ENCODE results near the gene BIVM. TPM values are rescaled to one million over a fixed set of nuclear protein-coding genes. Genes with fewer than 3 reads are reported as not detected.
"Not testable (repeated sequence)": the region's sequence is repeated elsewhere in the genome, so short reads cannot be mapped to it uniquely, and the experiment has no call there.

Gene BIVM
- total RNA-seq, 1 donor from 2014 or later = 34.9 TPM

- no peaks in the 10 kb centered on the region for H3K27me3 Mint-ChIP-seq
- no peaks in the 10 kb centered on the region for H3K9me3 Mint-ChIP-seq
- peaks cover 19% of the 10 kb centered on the region for H3K36me3 Mint-ChIP-seq (ENCODE audit: low read depth)
- peaks cover 54% of the 10 kb centered on the region for H3K4me1 Mint-ChIP-seq
- H3K4me3 Mint-ChIP-seq = peak overlapping the region; percentile 87
- DNase-seq = no peak
- peak overlapping the region; percentile 93 for H3K27ac Mint-ChIP-seq
- intact Hi-C loops (cut with micrococcal nuclease) = loop anchor here (10.0 kb wide), 1 partner anchor 380 kb away; no protein-coding TSS in a partner anchor
Observed at GRCh38 chr13:102774591-102775520, 24.1 kb upstream of the BIVM start.

- intact Hi-C loops (cut with micrococcal nuclease) = loop anchor here (10.0 kb wide), 1 partner anchor 381 kb away; no protein-coding TSS in a partner anchor
- H3K36me3 Mint-ChIP-seq (ENCODE audit: low read depth) = peaks cover 20% of the 10 kb centered on the region
- H3K4me1 Mint-ChIP-seq = peaks cover 50% of the 10 kb centered on the region
- no peak overlapping the region for H3K4me3 Mint-ChIP-seq
- H3K27ac Mint-ChIP-seq = no peak overlapping the region
- DNase-seq = no peak
- H3K27me3 Mint-ChIP-seq = no peaks in the 10 kb centered on the region
- H3K9me3 Mint-ChIP-seq = peaks cover 8% of the 10 kb centered on the region
Observed at GRCh38 chr13:102776271-102776670, 22.6 kb upstream of the BIVM start.

- no peak for DNase-seq
- Mint-ChIP-seq H3K9me3 (peaks cover 13% of the 10 kb centered on the region), H3K4me1 (peaks cover 39% of the 10 kb centered on the region), H3K27me3 (no peaks in the 10 kb centered on the region), H3K36me3 (ENCODE audit: low read depth) (peaks cover 18% of the 10 kb centered on the region), H3K27ac (no peak overlapping the region), H3K4me3 (no peak overlapping the region)
- intact Hi-C loops (cut with micrococcal nuclease) = loop anchor here (10.0 kb wide), 1 partner anchor 383 kb away; no protein-coding TSS in a partner anchor
Observed at GRCh38 chr13:102777736-102778135, 21.2 kb upstream of the BIVM start.

- peak overlapping the region; percentile 53 for H3K4me3 Mint-ChIP-seq
- H3K9me3 Mint-ChIP-seq = peaks cover 13% of the 10 kb centered on the region
- H3K36me3 Mint-ChIP-seq (ENCODE audit: low read depth) = peaks cover 28% of the 10 kb centered on the region
- H3K27ac Mint-ChIP-seq = peak overlapping the region; percentile 92
- peaks cover 29% of the 10 kb centered on the region for H3K4me1 Mint-ChIP-seq
- intact Hi-C loops (cut with micrococcal nuclease) = loop anchor here (1.0 to 10.0 kb wide), 3 partner anchors 20 to 385 kb away; partner anchors contain the start of gene BIVM
- no peaks in the 10 kb centered on the region for H3K27me3 Mint-ChIP-seq
- peak; percentile 82 for DNase-seq
Observed at GRCh38 chr13:102779436-102780159, 19.3 kb upstream of the BIVM start.

GRCh38 chr13:102780656-102781055 is 18.3 kb upstream of the BIVM start:
- Mint-ChIP-seq H3K4me3 (peak overlapping the region; percentile 57), H3K4me1 (peaks cover 23% of the 10 kb centered on the region), H3K36me3 (ENCODE audit: low read depth) (peaks cover 36% of the 10 kb centered on the region), H3K9me3 (peaks cover 13% of the 10 kb centered on the region), H3K27ac (peak overlapping the region; percentile 92)
- H3K27me3 Mint-ChIP-seq; intact Hi-C loops (cut with micrococcal nuclease); DNase-seq: not testable (repeated sequence)

- intact Hi-C loops (cut with micrococcal nuclease) = no loop called here
- Mint-ChIP-seq H3K4me3 (no peak overlapping the region), H3K9me3 (peaks cover 13% of the 10 kb centered on the region), H3K4me1 (peaks cover 21% of the 10 kb centered on the region), H3K27me3 (no peaks in the 10 kb centered on the region), H3K36me3 (ENCODE audit: low read depth) (peaks cover 43% of the 10 kb centered on the region), H3K27ac (no peak overlapping the region)
- DNase-seq = no peak
Observed at GRCh38 chr13:102781591-102781990, 17.3 kb upstream of the BIVM start.

- Mint-ChIP-seq H3K27me3 (no peaks in the 10 kb centered on the region), H3K9me3 (peaks cover 13% of the 10 kb centered on the region), H3K36me3 (ENCODE audit: low read depth) (peaks cover 65% of the 10 kb centered on the region), H3K4me3 (no peak overlapping the region), H3K27ac (no peak overlapping the region), H3K4me1 (peaks cover 16% of the 10 kb centered on the region)
- DNase-seq = peak; percentile 36
- intact Hi-C loops (cut with micrococcal nuclease) = no loop called here
Observed at GRCh38 chr13:102784483-102784882, 14.4 kb upstream of the BIVM start.

GRCh38 chr13:102788683-102789082 is 10.2 kb upstream of the BIVM start:
- H3K4me1 Mint-ChIP-seq = peaks cover 4% of the 10 kb centered on the region
- DNase-seq = no peak
- H3K27me3 Mint-ChIP-seq = no peaks in the 10 kb centered on the region
- no peak overlapping the region for H3K27ac Mint-ChIP-seq
- intact Hi-C loops (cut with micrococcal nuclease) = no loop called here
- H3K36me3 Mint-ChIP-seq (ENCODE audit: low read depth) = peaks cover 61% of the 10 kb centered on the region
- no peak overlapping the region for H3K4me3 Mint-ChIP-seq
- no peaks in the 10 kb centered on the region for H3K9me3 Mint-ChIP-seq

- no peak overlapping the region for H3K27ac Mint-ChIP-seq
- no peak overlapping the region for H3K4me3 Mint-ChIP-seq
- DNase-seq = peak; percentile 41
- H3K36me3 Mint-ChIP-seq (ENCODE audit: low read depth) = peaks cover 48% of the 10 kb centered on the region
- no peaks in the 10 kb centered on the region for H3K9me3 Mint-ChIP-seq
- peaks cover 8% of the 10 kb centered on the region for H3K4me1 Mint-ChIP-seq
- H3K27me3 Mint-ChIP-seq = no peaks in the 10 kb centered on the region
- intact Hi-C loops (cut with micrococcal nuclease) = no loop called here
Observed at GRCh38 chr13:102792396-102792795, 6.5 kb upstream of the BIVM start.

GRCh38 chr13:102793611-102794355 is 5.1 kb upstream of the BIVM start:
- H3K27ac Mint-ChIP-seq = no peak overlapping the region
- intact Hi-C loops (cut with micrococcal nuclease) = no loop called here
- peaks cover 38% of the 10 kb centered on the region for H3K36me3 Mint-ChIP-seq (ENCODE audit: low read depth)

GRCh38 chr13:102799426-102800144 is 666 bp downstream of the BIVM start:
- intact Hi-C loops (cut with micrococcal nuclease) = loop anchor here (1.0 to 2.0 kb wide), 6 partner anchors 15 to 203 kb away; partner anchors contain the start of genes TEX30 and TPP2
- H3K4me3 Mint-ChIP-seq = peak overlapping the region; percentile 98
- peak overlapping the region; percentile 92 for H3K27ac Mint-ChIP-seq
- H3K9me3 Mint-ChIP-seq = no peaks in the 10 kb centered on the region
- DNase-seq = no peak
- H3K27me3 Mint-ChIP-seq = no peaks in the 10 kb centered on the region
- peaks cover 31% of the 10 kb centered on the region for H3K4me1 Mint-ChIP-seq
- H3K36me3 Mint-ChIP-seq (ENCODE audit: low read depth) = peaks cover 18% of the 10 kb centered on the region

More at GRCh38 chr13:102793611-102794355, 5.1 kb upstream of the BIVM start:
- Mint-ChIP-seq H3K4me1 (peaks cover 10% of the 10 kb centered on the region), H3K4me3 (no peak overlapping the region), H3K27me3 (no peaks in the 10 kb centered on the region), H3K9me3 (no peaks in the 10 kb centered on the region)
- no peak for DNase-seq

- H3K4me3 Mint-ChIP-seq = peak overlapping the region; percentile 98
- intact Hi-C loops (cut with micrococcal nuclease) = loop anchor here (1.0 to 2.0 kb wide), 4 partner anchors 14 to 74 kb away; partner anchors contain the start of gene TEX30
- peaks cover 31% of the 10 kb centered on the region for H3K4me1 Mint-ChIP-seq
- peak overlapping the region; percentile 89 for H3K27ac Mint-ChIP-seq
- H3K9me3 Mint-ChIP-seq = no peaks in the 10 kb centered on the region
- H3K36me3 Mint-ChIP-seq (ENCODE audit: low read depth) = peaks cover 20% of the 10 kb centered on the region
- peak; percentile 97 for DNase-seq
- H3K27me3 Mint-ChIP-seq = no peaks in the 10 kb centered on the region
Observed at GRCh38 chr13:102800145-102801041, 1.5 kb downstream of the BIVM start.

Measured in activated CD4-positive, alpha-beta T cell treated with anti-CD3 and anti-CD28 coated beads, Interleukin-2, amount 10 ng/mL, durations not matched to agents 24 days and 14 days (primary cell).